A673 (cell line): Measurements from ENCODE around the gene TMCC1.

Source experiments
- EZH2 ChIP-seq: fragments of 200-600 bp; sonication (generic); IDR thresholded peaks from 2 replicates; pipeline ENCODE4 v1.6.1; 2017; ENCODE audit warnings: borderline replicate concordance, low read depth, mild to moderate bottlenecking, mixed read lengths, antibody characterized with exemption, low read length; ENCODE audit not compliant: poor library complexity, severe bottlenecking
- TF ChIP-seq, protein P1 (sequence below): fragments of 300-800, 200-600 bp; sonication (generic); conservative IDR thresholded peaks from 2 replicates; pipeline ENCODE4 v1.5.1; 2017; ENCODE audit warnings: low read depth, mild to moderate bottlenecking, antibody characterized with exemption, low read length, moderate library complexity, mixed read lengths

DNA sequence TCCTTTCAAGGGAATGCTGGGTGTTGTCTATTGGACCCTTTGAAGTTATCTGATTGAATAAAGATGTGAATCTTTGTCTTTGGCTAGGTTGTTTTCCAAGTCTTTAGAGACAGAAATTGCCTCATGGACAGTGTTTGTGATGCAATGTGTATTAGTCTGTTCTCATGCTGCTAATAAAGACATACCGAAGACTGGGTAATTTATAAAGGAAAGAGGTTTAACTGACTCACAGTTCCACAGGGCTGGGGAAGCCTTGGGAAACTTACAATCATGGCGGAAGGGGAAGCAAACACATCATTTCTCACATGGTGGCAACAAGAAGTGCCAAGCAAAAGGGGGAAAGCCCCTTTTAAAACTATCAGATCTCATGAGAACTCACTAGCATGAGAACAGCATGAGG, 198.3 kb downstream of the TMCC1 start:
- TF ChIP-seq, protein P1, sequence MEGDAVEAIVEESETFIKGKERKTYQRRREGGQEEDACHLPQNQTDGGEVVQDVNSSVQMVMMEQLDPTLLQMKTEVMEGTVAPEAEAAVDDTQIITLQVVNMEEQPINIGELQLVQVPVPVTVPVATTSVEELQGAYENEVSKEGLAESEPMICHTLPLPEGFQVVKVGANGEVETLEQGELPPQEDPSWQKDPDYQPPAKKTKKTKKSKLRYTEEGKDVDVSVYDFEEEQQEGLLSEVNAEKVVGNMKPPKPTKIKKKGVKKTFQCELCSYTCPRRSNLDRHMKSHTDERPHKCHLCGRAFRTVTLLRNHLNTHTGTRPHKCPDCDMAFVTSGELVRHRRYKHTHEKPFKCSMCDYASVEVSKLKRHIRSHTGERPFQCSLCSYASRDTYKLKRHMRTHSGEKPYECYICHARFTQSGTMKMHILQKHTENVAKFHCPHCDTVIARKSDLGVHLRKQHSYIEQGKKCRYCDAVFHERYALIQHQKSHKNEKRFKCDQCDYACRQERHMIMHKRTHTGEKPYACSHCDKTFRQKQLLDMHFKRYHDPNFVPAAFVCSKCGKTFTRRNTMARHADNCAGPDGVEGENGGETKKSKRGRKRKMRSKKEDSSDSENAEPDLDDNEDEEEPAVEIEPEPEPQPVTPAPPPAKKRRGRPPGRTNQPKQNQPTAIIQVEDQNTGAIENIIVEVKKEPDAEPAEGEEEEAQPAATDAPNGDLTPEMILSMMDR: no peak
- TF ChIP-seq EZH2: no peak
